Posterior cingulate gyrus (tissue), 11 donors: ENCODE data around the gene TBCK.
A peak's percentile ranks its signal among the peaks of the same experiment; 100 is the strongest.
"Not testable (repeated sequence)": the region's sequence is repeated elsewhere in the genome, so short reads cannot be mapped to it uniquely, and the experiment has no call there.

ENCODE experiments used
- DNase-seq, 10 donors: peaks; one replicate each; pipeline versions ENCODE4 v3.0.0 to v3.0.0-alpha.2; 2020 to 2021; ENCODE audit warnings: mixed read lengths in 3 of 10
- intact Hi-C: fragments of 100-400 bp; cut with DNase I; formaldehyde crosslinking; loops from one replicate; pipeline ENCODE4 v1.15.1; 2023

Gene TBCK

GRCh38 chr4:106323119-106323518 is 7.1 kb upstream of the TBCK start:
- intact Hi-C loops = no loop called here
- DNase-seq = no peak

- intact Hi-C loops, DNase-seq: not testable (repeated sequence)
Measured at GRCh38 chr4:106321814-106322213, 5.8 kb upstream of the TBCK start.

- intact Hi-C loops = not testable (repeated sequence)
- DNase-seq = peak in 3 of 10 donors; percentile 64 to 82 (median 67)
Measured at GRCh38 chr4:106321168-106321567, 5.2 kb upstream of the TBCK start.

- intact Hi-C loops = no loop called here
- no peak for DNase-seq
Measured at GRCh38 chr4:106320235-106320634, 4.2 kb upstream of the TBCK start.

- intact Hi-C loops = no loop called here
- DNase-seq = no peak
Measured at GRCh38 chr4:106318511-106318910, 2.5 kb upstream of the TBCK start.

- DNase-seq = no peak
- intact Hi-C loops = no loop called here
Measured at GRCh38 chr4:106317815-106318214, 1.8 kb upstream of the TBCK start.

- intact Hi-C loops = no loop called here
- DNase-seq = no peak
Measured at GRCh38 chr4:106316773-106317409, 882 bp upstream of the TBCK start.

GRCh38 chr4:106315476-106315967 is 487 bp downstream of the TBCK start:
- DNase-seq = no peak
- intact Hi-C loops = no loop called here

- no peak for DNase-seq
- intact Hi-C loops = no loop called here
Measured at GRCh38 chr4:106314960-106315359, 1.0 kb downstream of the TBCK start.

GRCh38 chr4:106312997-106313522 is 2.9 kb downstream of the TBCK start:
- DNase-seq = no peak
- intact Hi-C loops = no loop called here

GRCh38 chr4:106312377-106312776 is 3.6 kb downstream of the TBCK start:
- intact Hi-C loops = no loop called here
- no peak for DNase-seq

GRCh38 chr4:106306561-106306960 is 9.4 kb downstream of the TBCK start:
- DNase-seq = no peak
- intact Hi-C loops = no loop called here

GRCh38 chr4:106305435-106306055 is 10.5 kb downstream of the TBCK start:
- no peak for DNase-seq
- intact Hi-C loops = no loop called here

- no peak for DNase-seq
- intact Hi-C loops = no loop called here
Measured at GRCh38 chr4:106304632-106305031, 11.4 kb downstream of the TBCK start.

- DNase-seq = no peak
- intact Hi-C loops = no loop called here
Measured at GRCh38 chr4:106303548-106304281, 12.3 kb downstream of the TBCK start.

GRCh38 chr4:106302062-106302438 is 14.0 kb downstream of the TBCK start:
- DNase-seq = no peak
- intact Hi-C loops = no loop called here

- DNase-seq = no peak
- intact Hi-C loops = no loop called here
Measured at GRCh38 chr4:106301393-106302061, 14.5 kb downstream of the TBCK start.

GRCh38 chr4:106299977-106300376 is 16.0 kb downstream of the TBCK start:
- DNase-seq = peak in 1 of 10 donors; percentile 61
- intact Hi-C loops = no loop called here

GRCh38 chr4:106297245-106298035 is 18.6 kb downstream of the TBCK start:
- no peak for DNase-seq
- intact Hi-C loops = no loop called here

GRCh38 chr4:106294062-106294461 is 21.9 kb downstream of the TBCK start:
- peak in 1 of 10 donors; percentile 32 for DNase-seq
- intact Hi-C loops = no loop called here
